ENCODE data around the gene ZPBP2. TPM values are rescaled to one million over a fixed set of nuclear protein-coding genes. Genes with fewer than 3 reads are reported as not detected.

Gene ZPBP2
- total and polyA plus RNA-seq, 9 of the 15 experiments (the other 6 are each of a cell fraction or from before 2014, with no cell fraction given) = not detected

DNA sequence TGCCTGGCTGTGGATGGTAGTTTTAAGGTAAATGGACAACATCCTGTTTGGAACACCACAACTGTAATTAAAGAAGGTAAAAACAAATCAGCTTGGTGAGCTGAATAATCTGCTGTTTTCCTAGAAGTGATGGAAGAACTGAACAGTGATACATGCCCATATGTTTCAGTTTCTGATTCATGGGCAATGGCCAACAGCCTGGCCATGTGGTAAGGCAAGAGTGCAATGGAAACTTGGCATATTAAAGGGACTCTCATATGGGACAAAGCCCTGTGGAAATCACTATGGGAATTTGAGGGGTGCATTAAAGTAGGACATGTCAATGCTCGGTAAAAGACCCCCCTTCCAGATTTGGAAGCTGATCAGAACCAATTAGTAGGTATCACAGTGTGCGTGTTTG is 41.7 kb upstream of the ZPBP2 start (continued):
- TF ChIP-seq, protein P1, sequence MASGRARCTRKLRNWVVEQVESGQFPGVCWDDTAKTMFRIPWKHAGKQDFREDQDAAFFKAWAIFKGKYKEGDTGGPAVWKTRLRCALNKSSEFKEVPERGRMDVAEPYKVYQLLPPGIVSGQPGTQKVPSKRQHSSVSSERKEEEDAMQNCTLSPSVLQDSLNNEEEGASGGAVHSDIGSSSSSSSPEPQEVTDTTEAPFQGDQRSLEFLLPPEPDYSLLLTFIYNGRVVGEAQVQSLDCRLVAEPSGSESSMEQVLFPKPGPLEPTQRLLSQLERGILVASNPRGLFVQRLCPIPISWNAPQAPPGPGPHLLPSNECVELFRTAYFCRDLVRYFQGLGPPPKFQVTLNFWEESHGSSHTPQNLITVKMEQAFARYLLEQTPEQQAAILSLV (tag; IDR thresholded peaks at IDR 0.05) = no peak

DNA sequence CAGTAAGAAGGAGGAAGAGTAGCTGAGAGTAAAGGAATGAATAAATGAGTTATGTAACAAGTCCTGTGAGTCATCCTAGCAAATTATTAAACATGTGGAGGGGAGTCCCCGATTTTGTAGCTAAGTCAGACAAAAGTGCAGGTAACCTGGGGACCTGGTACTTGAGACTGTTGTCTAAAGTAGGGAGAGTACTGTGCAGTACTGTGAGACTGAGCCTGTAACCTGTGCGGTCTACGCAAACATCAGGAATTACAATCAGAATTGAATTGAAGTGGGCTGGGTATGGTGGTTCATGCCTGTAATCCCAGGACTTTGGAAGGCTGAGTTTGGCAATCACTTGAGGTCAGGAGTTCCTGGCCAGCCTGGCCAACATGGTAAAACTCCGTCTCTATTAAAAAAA is 39.6 kb upstream of the ZPBP2 start:
- no peak for FAIRE-seq
- Histone ChIP-seq H3K27me3 (ENCODE audit: control insufficient read depth in 2 of 2, insufficient read depth in 2 of 2, low read length in 2 of 2) (peaks cover 7 to 15% of the 10 kb centered on the region in 2 experiments; a peak in 4 of 5 replicates), H3K36me3 (ENCODE audit: control insufficient read depth, insufficient read depth, low read length) (no peaks in the 10 kb centered on the region)

More for the DNA sequence above, 39.6 kb upstream of the ZPBP2 start:
- ATAC-seq (no peak), DNase-seq (ENCODE audit: extremely low read depth in 1 of 4, low spot score in 3 of 4) (no peak)
- WGBS (ENCODE audit: insufficient coverage, low coverage, missing lambda C conversion rate) = 31% methylated on average over 4 of the region's 4 CpGs
- Histone ChIP-seq H3K27ac (ENCODE audit: extremely low read depth, low read depth, low read length) (no peak overlapping the region), H3K9ac (ENCODE audit: insufficient read depth in 1 of 2, low read depth in 2 of 2, low read length in 2 of 2) (no peak overlapping the region), H2AFZ (ENCODE audit: low read depth, low read length) (no peak overlapping the region), H3K4me2 (ENCODE audit: insufficient read depth, low read length) (no peak overlapping the region), H3K4me1 (replicated peaks in 1 of 2; ENCODE audit: control insufficient read depth in 2 of 2, insufficient read depth in 2 of 2, low read length in 2 of 2) (no peaks in the 10 kb centered on the region), H4K20me1 (replicated peaks; ENCODE audit: control insufficient read depth, insufficient read depth, low read length) (no peaks in the 10 kb centered on the region), H3K9me3 (replicated peaks; ENCODE audit: control insufficient read depth, insufficient read depth, low read depth, low read length) (peaks cover 9% of the 10 kb centered on the region), H3K9me1 (ENCODE audit: control insufficient read depth, insufficient read depth, low read length) (no peaks in the 10 kb centered on the region), H3K4me3 (no peak overlapping the region), H3K79me2 (ENCODE audit: control insufficient read depth, insufficient read depth, low read length) (no peaks in the 10 kb centered on the region)
- intact Hi-C loops (cut with micrococcal nuclease) (no loop called here), in situ Hi-C loops (cut with MboI) (no loop called here)
- CTCF ChIA-PET (ENCODE audit: low intra/inter-chr PET ratio) = no interaction called here
- POLR2A ChIA-PET = interaction anchor here (0.8 kb wide), 1 partner anchor 13 kb away, joined by 3 read pairs; no protein-coding TSS in a partner anchor
- no TSS peak for BruUV-seq (replicated peaks)
- no peak for TF ChIP-seq ZNF717 (CRISPR knock-in tag; IDR thresholded peaks at IDR 0.05)
- no peak for TF ChIP-seq SMAD3 (CRISPR knock-in tag; conservative IDR thresholded peaks at IDR 0.05)
- TF ChIP-seq, protein P2, sequence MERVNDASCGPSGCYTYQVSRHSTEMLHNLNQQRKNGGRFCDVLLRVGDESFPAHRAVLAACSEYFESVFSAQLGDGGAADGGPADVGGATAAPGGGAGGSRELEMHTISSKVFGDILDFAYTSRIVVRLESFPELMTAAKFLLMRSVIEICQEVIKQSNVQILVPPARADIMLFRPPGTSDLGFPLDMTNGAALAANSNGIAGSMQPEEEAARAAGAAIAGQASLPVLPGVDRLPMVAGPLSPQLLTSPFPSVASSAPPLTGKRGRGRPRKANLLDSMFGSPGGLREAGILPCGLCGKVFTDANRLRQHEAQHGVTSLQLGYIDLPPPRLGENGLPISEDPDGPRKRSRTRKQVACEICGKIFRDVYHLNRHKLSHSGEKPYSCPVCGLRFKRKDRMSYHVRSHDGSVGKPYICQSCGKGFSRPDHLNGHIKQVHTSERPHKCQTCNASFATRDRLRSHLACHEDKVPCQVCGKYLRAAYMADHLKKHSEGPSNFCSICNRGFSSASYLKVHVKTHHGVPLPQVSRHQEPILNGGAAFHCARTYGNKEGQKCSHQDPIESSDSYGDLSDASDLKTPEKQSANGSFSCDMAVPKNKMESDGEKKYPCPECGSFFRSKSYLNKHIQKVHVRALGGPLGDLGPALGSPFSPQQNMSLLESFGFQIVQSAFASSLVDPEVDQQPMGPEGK (CRISPR knock-in tag; IDR thresholded peaks at IDR 0.05; ENCODE audit: borderline replicate concordance) = no peak
- TF ChIP-seq ZNF121 (CRISPR knock-in tag; conservative IDR thresholded peaks at IDR 0.05) = no peak
- no peak for TF ChIP-seq ZNF551 (CRISPR knock-in tag; IDR thresholded peaks at IDR 0.05)
- TF ChIP-seq FOXA3 (CRISPR knock-in tag; conservative IDR thresholded peaks at IDR 0.05 in 1 of 2, IDR thresholded peaks at IDR 0.05 in 1 of 2) = no peak
- no peak for TF ChIP-seq MAFK (IDR thresholded peaks at IDR 0.05; ENCODE audit: low read length)
- TF ChIP-seq GTF2E2 (tag; IDR thresholded peaks at IDR 0.05) = no peak
- TF ChIP-seq SREBF2 (CRISPR knock-in tag; IDR thresholded peaks at IDR 0.05) = no peak
- no peak for TF ChIP-seq SETDB1 (IDR thresholded peaks at IDR 0.05; ENCODE audit: low read length)
- TF ChIP-seq, protein P3, sequence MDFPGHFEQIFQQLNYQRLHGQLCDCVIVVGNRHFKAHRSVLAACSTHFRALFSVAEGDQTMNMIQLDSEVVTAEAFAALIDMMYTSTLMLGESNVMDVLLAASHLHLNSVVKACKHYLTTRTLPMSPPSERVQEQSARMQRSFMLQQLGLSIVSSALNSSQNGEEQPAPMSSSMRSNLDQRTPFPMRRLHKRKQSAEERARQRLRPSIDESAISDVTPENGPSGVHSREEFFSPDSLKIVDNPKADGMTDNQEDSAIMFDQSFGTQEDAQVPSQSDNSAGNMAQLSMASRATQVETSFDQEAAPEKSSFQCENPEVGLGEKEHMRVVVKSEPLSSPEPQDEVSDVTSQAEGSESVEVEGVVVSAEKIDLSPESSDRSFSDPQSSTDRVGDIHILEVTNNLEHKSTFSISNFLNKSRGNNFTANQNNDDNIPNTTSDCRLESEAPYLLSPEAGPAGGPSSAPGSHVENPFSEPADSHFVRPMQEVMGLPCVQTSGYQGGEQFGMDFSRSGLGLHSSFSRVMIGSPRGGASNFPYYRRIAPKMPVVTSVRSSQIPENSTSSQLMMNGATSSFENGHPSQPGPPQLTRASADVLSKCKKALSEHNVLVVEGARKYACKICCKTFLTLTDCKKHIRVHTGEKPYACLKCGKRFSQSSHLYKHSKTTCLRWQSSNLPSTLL (IDR thresholded peaks at IDR 0.05) = no peak

Data from K562 (cell line).